Left ventricle myocardium inferior (tissue), 1 donor: Measurements from ENCODE around the gene CEP70. TPM values are rescaled to one million over a fixed set of nuclear protein-coding genes. Genes with fewer than 3 reads are reported as not detected.

Source experiments
- DNase-seq: peaks from one replicate; pipeline ENCODE4 v3.0.0-alpha.2; 2020
- H3K27ac ChIP-seq: fragments of 200-600 bp; replicated peaks from 2 replicates; pipeline ENCODE4 v1.8.0; 2021
- H3K27me3 ChIP-seq: fragments of 200-600 bp; 2 replicates; pipeline ENCODE4 v1.8.0; 2021; ENCODE audit warnings: low read depth
- H3K36me3 ChIP-seq: fragments of 200-600 bp; 2 replicates; pipeline ENCODE4 v1.8.0; 2021
- H3K4me1 ChIP-seq: fragments of 200-600 bp; 2 replicates; pipeline ENCODE4 v1.8.0; 2021
- H3K4me3 ChIP-seq: fragments of 200-600 bp; 2 replicates; pipeline ENCODE4 v1.8.0; 2021; ENCODE audit warnings: mild to moderate bottlenecking, moderate library complexity
- H3K9me3 ChIP-seq: fragments of 200-600 bp; replicated peaks from 2 replicates; pipeline ENCODE4 v1.8.0; 2021
- CTCF ChIP-seq: fragments of 200-600 bp; IDR thresholded peaks from 2 replicates; pipeline ENCODE4 v1.8.0; 2021; ENCODE audit warnings: antibody characterized with exemption, mild to moderate bottlenecking, borderline replicate concordance
- intact Hi-C: fragments of 100-400 bp; cut with micrococcal nuclease; formaldehyde crosslinking; loops from one replicate; pipeline ENCODE4 v1.11.0; 2022
- long read RNA-seq: library from polyadenylated mRNA; unstranded; transcript quantifications from one replicate; pipeline ENCODE4 v2.0.0, GENCODE V29; 2021
- total RNA-seq: library from RNA; stranded (reverse); fragmentation: NEBNext Ultra II Directional; extraction: Animal tissue kit (Norgen Biotek cat#: 25700); gene quantifications from one replicate; pipeline ENCODE4 v1.2.1, GENCODE V29; 2021
- donor health status: DM: no; HTN: yes; CAD: no; lungs with severe emphysema.

The CEP70 gene, protein sequence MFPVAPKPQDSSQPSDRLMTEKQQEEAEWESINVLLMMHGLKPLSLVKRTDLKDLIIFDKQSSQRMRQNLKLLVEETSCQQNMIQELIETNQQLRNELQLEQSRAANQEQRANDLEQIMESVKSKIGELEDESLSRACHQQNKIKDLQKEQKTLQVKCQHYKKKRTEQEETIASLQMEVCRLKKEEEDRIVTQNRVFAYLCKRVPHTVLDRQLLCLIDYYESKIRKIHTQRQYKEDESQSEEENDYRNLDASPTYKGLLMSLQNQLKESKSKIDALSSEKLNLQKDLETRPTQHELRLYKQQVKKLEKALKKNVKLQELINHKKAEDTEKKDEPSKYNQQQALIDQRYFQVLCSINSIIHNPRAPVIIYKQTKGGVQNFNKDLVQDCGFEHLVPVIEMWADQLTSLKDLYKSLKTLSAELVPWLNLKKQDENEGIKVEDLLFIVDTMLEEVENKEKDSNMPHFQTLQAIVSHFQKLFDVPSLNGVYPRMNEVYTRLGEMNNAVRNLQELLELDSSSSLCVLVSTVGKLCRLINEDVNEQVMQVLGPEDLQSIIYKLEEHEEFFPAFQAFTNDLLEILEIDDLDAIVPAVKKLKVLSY
- 25.8 TPM for total RNA-seq
- long read RNA-seq, partial matches to known transcripts, result 3 of 15 reads
- long read RNA-seq, other reads (novel, unspliced or antisense), result 5 of 15 reads

DNA sequence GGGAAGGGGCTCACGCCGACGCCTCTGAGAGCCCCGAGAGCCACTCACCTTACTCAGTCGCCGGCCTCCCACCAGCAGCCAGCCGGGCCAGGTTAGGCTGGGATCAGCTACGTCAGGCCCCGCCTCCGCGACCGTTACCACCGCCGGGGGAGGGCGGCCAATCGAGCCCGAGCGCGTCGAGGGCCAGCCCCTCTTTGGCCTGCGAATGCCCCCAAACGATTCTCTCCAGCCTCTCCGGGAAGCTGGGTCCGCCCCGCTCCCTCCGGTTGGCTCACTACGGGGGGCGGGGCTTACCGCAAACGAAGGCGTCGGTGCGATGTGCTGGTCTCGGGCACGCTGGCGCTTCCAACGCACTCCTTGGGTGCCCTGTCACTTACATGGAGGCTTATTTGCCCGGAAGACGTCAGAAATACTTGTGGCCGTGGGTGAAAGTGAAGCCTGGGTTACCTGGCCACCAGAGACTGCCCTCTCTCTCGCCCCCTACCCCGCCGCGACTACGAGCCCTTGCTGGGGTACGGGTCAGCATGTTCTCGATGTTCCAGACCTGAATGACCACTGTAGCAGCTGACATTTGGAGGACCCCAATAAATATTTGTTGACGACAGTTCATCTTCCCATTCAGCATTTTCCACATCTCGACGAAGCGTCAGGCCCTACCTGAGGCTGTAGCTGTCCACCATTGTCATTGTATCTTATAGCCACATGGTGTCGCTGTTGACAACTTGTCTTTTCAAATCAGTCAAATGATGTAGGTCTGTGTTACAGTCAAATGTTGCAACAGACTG, at the start of gene CEP70:
TSS of gene CEP70 (minus strand) at position 111 of the 785 bp plus-strand sequence. CDS start 21,333 bp downstream, outside the sequence.
- peak within 1 kb of the TSS; percentile 86 for H3K4me3 ChIP-seq
- DNase-seq, result peak; percentile 94
- intact Hi-C loops, result no loop called here
- peak within 1 kb of the TSS; percentile 91 for H3K27ac ChIP-seq
- H3K27me3 ChIP-seq, result no peaks in the 10 kb centered on the region
- H3K9me3 ChIP-seq, result no peaks in the 10 kb centered on the region
- H3K4me1 ChIP-seq, result peaks cover 21% of the 10 kb centered on the region
- TF ChIP-seq CTCF, result peak; percentile 93
- peaks cover 10% of the 10 kb centered on the region for H3K36me3 ChIP-seq

DNA sequence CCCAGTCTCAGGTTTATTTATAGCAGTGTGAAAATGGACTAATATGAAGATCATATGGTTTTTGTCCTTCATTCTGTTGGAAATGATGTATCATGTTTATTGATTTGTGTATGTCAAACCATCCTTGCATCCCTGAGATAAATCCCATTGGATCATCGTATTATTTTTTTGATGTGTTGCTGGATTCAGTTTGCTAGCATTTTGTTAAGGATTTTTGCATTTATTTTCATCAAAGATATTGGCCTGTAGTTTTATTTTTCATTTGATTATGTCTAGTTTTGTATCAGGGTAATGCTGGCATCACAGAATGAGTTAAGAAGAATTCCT, 48.8 kb upstream of the CEP70 start:
- Histone ChIP-seq H3K4me1 (no peaks in the 10 kb centered on the region), H3K27me3 (no peaks in the 10 kb centered on the region), H3K9me3 (peaks cover 79% of the 10 kb centered on the region), H3K27ac (no peak overlapping the region), H3K36me3 (no peaks in the 10 kb centered on the region), H3K4me3 (no peak overlapping the region)
- no peak for DNase-seq
- intact Hi-C loops, result no loop called here
- no peak for TF ChIP-seq CTCF

DNA sequence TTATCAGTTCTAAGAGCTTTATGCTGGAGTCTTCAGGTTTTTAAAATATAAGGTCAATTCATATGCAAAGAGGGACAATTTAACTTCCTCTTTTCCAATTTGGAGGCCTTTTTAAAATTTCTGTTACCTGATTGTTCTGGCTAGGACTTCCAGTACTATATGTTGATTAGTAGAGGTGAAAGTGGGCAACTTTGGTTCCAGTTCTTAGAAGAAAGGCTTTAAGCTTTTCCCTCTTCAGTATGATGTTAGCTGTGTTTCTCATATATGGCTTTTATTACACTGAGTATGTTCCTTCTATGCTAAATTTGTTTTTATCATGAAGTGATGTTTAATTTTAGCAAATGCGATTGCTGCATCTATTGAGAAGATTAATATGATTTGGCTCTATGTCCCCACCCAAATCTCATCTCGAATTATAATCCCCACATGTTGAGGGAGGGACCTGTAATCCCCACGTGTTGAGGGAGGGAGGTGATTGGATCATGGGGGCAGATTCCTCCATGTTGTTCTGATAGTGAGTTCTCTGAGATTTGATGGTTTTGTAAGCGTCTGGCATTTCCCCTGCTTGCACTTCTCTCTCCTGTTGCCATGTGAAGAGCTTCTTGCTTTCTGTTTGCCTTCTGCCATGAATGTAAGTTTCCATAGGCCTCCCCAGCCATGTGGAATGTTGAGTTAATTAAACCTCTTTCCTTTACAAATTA, 48.3 kb upstream of the CEP70 start:
- no peaks in the 10 kb centered on the region for H3K4me1 ChIP-seq
- H3K4me3 ChIP-seq, result no peak overlapping the region
- H3K27ac ChIP-seq, result no peak overlapping the region
- peaks cover 76% of the 10 kb centered on the region for H3K9me3 ChIP-seq
- intact Hi-C loops, result no loop called here
- DNase-seq, result no peak
- no peaks in the 10 kb centered on the region for H3K27me3 ChIP-seq
- H3K36me3 ChIP-seq, result no peaks in the 10 kb centered on the region
- TF ChIP-seq CTCF, result no peak

GRCh38 chr3:138640537-138640936, 46.5 kb upstream of the CEP70 start:
- no peak for DNase-seq
- intact Hi-C loops, result no loop called here
- Histone ChIP-seq H3K27ac (no peak overlapping the region), H3K27me3 (no peaks in the 10 kb centered on the region), H3K4me1 (no peaks in the 10 kb centered on the region), H3K36me3 (no peaks in the 10 kb centered on the region), H3K4me3 (no peak overlapping the region), H3K9me3 (peaks cover 58% of the 10 kb centered on the region)
- TF ChIP-seq CTCF, result no peak

GRCh38 chr3:138638641-138639040, 44.6 kb upstream of the CEP70 start:
- intact Hi-C loops, result no loop called here
- no peaks in the 10 kb centered on the region for H3K4me1 ChIP-seq
- H3K4me3 ChIP-seq, result no peak overlapping the region
- TF ChIP-seq CTCF, result no peak
- no peak overlapping the region for H3K27ac ChIP-seq
- H3K9me3 ChIP-seq, result peaks cover 39% of the 10 kb centered on the region
- peaks cover 6% of the 10 kb centered on the region for H3K36me3 ChIP-seq
- DNase-seq, result no peak
- no peaks in the 10 kb centered on the region for H3K27me3 ChIP-seq
